ENCODE results near the gene MPZL2.
A peak's percentile ranks its signal among the peaks of the same experiment; 100 is the strongest.

MPZL2 gene

DNA sequence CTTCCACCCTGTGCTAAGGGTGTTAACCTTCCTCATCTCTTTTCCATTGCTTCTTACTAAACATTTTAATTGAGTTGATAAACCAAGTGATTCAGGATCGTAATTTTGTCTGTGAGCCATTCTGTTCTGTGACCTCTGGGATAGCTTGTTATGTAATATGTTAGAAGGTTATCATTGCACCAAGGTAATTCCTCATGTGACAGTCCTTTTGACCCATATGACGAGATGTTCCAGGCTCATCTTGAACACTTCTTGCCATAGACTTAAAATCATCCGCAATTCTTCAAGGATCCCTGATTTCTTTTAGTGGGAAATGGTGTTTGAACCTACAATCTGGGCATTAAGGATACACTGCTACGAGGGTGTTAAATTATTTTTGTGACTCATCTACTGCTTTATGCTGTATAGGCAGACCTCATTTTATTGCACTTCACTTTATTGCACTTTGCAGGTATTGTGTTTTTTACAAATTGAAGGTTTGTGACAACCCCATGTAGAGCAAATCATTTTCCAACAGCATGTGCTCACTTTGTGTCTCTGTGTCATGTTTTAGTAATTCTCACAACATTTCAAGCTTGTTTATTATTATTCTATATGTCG, 19.0 kb upstream of the MPZL2 start:
- no peak for DNase-seq

DNA sequence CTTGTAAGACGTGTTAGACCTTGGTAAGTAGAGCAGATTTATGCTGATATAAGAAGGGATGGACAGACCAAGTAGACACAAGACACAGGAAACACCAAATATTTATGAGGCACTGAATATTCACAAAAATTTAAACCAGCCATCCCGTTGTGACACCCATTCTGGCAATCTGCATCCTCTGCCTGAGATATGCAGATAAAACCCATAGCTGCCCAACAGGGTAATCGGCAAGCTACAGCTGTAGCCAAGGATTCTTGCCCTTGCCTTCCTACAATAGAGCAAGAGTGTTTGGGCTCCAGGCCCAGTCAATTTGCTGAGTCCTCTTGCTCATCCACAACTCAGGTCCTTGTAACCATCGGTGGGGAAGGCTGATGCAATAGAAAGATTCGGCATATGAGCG, 18.5 kb upstream of the MPZL2 start:
- DNase-seq: no peak

GRCh38 chr11:118281284-118281683, 17.2 kb upstream of the MPZL2 start:
- peak in 1 of 2 donors; percentile 37 for DNase-seq

GRCh38 chr11:118277312-118277711, 13.2 kb upstream of the MPZL2 start:
- DNase-seq: no peak

DNA sequence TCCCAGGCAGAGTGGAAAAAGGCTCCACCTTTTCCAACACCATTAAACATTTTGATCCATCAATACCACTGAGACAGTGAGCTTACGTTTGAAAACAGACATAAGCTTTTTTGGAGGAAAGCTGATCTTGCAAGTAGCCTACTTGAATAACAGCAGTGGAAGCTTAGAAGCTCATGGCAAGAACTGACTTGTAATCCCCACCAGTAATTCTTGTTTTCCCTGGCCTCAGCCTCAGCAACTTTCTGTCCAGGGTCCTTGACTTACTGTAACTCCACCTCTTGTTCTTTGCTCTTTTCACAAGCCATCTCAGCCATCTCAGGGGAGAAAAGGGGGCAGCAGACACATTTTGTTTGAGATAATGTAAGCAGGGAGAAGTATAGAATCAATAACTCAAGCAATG, 12.3 kb upstream of the MPZL2 start:
- no peak for DNase-seq

- no peak for DNase-seq
These were observed 11.1 kb upstream of the MPZL2 start for GRCh38 chr11:118275176-118275575.

DNA sequence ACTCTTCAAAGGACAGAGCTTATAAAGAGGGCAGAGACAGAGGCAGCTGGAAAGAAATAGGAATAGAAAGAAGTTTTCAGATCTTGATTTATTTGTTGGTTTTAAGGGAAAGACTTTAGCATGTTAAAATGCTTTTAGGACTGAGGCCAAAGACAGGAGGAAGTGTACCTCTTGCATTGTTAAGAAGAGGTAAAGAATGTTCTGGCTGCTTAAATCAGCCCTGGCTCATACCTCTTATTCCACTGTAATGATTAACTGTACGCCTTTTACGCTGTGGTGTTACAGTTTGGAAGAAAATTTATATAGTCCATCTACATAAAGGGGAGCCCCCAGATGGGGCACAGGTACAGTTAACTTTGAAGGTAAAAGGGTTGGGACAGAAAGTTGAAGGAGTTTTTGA, 10.1 kb upstream of the MPZL2 start:
- DNase-seq: no peak

DNA sequence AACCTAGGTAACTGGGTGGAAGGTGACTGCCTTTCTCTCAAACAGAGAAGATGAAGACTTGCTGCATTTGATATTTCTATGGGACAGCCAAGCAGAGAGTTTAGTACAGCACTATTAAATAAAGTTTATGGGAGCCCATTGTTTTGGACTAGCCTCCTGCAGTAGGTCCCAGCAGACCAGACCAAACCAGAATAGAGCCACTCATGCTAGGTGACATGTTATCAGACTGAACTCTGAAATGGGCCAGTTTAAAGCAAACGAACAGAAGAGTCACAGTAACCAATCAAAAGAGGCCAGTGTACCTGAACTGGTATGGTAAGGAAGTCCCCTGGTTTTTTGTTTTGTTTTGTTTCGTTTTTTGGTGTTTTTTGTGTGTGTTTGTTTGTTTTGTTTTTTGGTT, 7.9 kb upstream of the MPZL2 start:
- DNase-seq: no peak

DNA sequence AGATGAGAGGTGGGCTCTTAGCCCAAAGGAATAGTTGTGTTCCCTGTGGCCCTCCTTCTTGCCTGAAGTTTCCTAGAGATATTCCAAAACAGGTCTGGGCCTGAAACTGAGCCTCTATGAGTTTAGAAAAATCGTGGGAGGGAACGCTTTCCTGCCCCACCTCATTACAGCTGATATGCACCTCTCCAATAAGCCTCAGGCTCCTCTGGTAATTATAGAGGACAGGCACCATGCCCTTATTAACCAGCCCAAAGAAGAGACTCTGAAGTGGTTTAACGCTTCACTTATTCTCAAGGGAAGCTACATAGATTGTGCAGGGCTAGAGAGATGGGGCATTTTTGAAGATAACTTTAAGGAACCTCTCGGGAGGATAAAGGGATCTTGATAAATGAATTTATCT, 3.4 kb upstream of the MPZL2 start:
- no peak for DNase-seq

DNA sequence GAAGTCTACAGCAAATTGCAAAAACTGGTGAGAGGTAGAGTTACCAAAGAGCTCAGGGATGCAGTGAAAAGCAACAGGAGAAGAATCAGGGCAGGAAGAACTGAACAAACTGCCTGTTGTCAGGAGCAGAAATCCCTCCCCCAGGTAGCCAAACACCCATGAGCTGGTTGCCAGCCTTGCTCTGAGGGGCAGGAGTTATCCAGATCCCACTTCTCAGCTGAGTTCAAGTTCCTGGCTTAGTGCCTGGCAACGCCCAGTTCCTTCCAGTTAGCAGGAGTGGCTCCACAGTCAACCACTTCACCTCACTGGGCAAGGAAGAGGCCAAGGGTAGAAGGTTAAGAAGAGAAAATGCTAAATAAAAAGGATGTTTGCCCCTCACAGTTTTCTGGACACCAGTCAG, 1.9 kb upstream of the MPZL2 start:
- DNase-seq: no peak

GRCh38 chr11:118264569-118265465, 720 bp upstream of the MPZL2 start:
- no peak for DNase-seq

DNA sequence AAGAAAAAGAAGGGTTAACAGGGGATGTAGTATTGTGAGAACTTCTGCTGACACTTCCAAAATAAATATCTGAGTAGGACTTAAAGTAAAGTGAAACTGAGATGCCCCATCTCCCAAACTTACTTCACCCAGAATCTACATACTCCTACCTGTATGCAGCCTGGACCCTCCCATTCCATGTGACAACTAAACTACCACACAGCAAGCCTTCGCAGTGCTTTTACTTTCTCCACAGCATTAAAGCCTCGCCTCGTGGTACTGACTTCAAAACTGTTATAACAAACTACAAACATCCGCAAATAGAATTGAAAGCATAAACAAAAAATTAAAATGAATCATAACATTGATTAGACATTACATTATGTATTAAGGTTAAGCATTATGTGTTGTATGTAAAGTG, 985 bp downstream of the MPZL2 start:
- no peak for DNase-seq

- DNase-seq: no peak
These were observed 3.7 kb downstream of the MPZL2 start for GRCh38 chr11:118260353-118260752.

DNA sequence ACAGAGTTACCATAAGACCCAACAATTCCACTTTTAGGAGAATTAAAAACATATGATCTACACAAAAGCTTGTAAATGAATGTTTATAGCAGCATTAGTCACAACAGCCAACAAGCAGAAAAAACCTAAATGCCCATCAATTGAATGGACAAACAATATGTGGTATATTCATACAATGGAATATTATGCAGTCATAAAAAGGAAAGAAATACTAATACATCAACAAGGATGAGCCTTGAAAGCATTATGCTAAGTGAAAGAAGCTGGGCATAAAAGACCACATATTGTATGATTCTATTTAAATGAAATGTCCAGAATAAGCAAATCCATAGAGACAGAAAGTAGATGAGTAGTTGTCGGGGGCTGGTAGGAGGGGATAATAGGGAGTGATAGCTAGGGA, 5.0 kb downstream of the MPZL2 start:
- DNase-seq: no peak

DNA sequence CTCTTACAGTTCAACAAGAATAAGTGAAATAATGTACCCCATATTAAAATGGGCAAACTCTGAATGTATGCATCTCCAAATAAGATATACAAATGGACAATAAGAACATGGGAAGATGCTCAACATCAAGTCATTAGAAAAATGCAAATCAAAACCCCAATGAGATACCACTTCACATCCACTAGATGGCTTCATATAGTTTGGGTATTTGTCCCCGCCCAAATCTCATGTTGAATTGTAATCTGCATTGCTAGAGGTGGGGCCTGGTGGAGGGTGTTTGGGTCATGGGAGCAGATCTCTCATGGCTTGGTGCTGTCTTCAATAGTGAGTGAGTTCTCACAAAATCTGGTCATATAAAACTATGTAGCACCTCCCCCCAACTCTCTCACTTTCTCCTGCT, 5.7 kb downstream of the MPZL2 start:
- no peak for DNase-seq

DNA sequence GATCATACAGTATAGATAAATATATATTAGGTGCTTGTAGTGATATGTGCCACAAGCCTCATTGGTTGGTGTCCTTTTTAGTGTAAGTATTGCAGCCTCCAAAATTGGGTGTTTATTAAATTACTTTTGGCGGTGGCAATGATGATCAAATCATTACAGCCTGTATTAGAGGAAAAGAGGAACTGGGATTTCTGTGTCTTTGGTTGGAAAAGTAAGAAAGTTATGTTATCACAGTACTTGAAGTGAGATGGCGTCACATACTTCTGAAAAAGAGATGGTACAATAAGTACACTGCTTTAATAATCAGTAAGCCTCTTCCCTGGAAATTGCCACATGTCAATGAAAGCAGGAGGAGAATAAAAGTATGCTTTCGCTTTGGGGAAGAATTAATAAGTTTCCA, 11.4 kb downstream of the MPZL2 start:
- no peak for DNase-seq

DNA sequence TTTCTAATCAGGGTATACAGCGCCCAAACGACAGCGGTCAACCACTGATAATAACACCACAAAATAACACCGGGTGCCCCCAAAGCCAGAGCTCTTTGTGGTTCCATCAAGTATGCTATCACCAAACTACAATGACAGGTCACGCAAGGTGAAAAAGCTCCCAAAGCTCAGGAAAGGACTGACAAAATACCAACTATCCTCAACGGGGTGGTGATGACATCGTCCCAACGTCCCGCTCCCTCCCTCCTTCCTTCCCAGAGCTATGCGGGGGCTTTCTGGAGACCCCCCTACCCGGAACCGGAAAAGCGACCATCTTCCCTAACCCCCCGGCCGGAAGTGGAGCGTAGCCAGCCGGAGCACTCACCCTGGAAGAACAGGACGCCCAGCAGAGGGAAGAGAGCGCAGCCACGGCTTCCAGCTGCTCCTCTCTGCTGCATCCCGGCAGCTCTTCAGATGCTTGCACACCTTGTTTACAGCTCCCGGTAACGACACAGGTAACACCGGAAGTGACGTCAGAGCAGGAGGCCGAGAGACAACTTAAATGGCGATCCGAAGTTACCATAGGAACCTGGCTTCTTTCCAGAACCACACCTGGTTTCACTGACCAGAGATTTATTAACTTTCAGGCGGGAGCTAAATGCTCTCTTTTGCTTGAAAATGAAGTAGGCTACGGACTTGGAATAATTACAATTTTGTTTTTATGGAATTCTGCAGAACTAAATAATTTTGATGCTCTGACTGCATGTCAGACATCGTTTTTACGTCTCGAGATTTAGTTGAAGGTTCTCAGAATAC, 12.0 kb downstream of the MPZL2 start, which contains the start of gene MPZL3:
Gene MPZL3 (minus strand): TSS at position 508 of the 795 bp plus-strand sequence. CDS start 71 bp downstream, at position 437.
- peak; percentile 92 to 94 for DNase-seq

DNA sequence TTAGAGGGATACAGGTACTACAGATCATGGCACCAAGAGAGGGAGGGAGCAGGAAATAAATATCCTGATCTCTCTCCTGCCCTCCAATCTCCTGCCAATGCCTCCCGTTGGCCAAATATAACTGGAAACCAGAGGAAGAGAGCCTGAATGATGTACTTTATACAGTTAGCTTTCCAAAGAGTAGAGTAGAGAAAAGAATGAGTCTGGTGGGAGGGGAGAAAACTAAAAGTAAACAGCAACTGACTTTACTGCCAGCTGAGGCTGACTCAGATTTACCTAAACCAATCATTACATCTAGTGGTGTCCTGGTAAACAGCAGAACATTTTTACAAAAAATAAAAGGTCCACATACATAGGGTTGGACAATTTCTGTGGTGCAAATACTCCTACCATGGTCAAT, 17.1 kb downstream of the MPZL2 start:
- DNase-seq: no peak

- DNase-seq: no peak
These were observed 18.0 kb downstream of the MPZL2 start for GRCh38 chr11:118245936-118246562.

DNA sequence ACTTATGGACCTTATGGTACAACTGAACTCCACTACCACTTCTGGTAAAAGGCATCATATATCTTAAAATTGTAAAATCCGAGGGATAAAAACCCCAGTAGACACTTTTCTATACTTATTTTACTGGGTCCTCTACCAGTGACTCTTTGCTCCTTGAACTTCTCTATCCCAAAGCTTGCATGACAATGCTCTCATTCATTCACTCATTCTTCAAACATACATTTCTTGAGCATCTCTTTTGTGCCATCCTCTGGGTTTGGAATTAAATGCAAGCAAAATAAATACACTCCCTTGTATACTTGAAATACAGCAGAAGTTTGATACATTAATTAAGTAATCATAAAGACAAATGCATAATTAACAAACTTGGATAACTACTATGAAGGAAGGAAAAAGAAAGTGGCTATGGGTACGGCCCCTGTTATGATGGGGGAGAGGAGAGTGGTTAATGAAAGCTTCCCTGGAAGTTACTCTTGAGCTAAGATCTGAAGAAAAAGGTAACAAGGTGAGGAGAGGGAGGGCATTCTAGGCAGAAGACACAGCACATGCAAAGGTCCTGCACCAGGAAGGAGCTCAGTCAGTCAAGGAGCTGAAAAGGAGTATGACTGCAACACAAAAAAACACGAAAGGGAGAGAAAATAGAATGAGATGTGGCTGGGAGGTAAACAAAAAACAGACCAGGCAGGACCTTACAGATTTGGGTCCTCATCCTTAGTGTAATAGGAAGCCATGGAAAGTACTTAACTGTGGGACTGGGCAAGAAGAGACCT, 19.9 kb downstream of the MPZL2 start:
- DNase-seq: no peak

- DNase-seq: no peak
These were observed 20.9 kb downstream of the MPZL2 start for GRCh38 chr11:118243161-118243560.

DNA sequence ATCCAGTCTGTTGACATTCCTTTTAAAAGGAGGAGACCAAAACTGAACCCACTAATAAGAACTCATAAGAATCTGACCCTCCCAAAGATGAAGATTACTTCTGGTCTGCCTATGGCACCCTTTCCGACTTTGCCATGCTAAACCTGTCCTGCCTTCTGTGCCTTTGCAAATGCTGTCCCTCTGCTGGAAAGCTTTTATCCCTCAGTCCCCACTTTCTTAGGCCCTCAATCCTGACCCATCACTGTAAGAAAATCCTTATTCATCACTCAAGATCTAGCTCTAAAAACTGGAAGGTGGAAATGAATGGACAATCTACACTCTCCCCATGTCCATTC, 22.4 kb downstream of the MPZL2 start:
- DNase-seq: no peak

All from CD4-positive, alpha-beta T cell treated with Interleukin-1 beta for 1 hour (primary cell).